SK-N-MC (cell line): Measurements from ENCODE around the gene CAPN12.

Experiments
- EZH2 ChIP-seq: fragments of 200-600 bp; sonication (generic); IDR thresholded peaks from one replicate; pipeline ENCODE4 v1.6.1; 2017; ENCODE audit warnings: antibody characterized with exemption
- FOXP2 ChIP-seq: optimal IDR thresholded peaks from 2 replicates; pipeline ENCODE3; 2011; ENCODE audit warnings: mild to moderate bottlenecking, moderate library complexity; ENCODE audit not compliant: insufficient read depth; ENCODE audit errors: extremely low read length, control extremely low read depth
- POLR2AphosphoS5 ChIP-seq: IDR thresholded peaks from 2 replicates; pipeline ENCODE4 v1.6.1; 2012; ENCODE audit warnings: mild to moderate bottlenecking, low read depth, low read length, borderline replicate concordance

DNA sequence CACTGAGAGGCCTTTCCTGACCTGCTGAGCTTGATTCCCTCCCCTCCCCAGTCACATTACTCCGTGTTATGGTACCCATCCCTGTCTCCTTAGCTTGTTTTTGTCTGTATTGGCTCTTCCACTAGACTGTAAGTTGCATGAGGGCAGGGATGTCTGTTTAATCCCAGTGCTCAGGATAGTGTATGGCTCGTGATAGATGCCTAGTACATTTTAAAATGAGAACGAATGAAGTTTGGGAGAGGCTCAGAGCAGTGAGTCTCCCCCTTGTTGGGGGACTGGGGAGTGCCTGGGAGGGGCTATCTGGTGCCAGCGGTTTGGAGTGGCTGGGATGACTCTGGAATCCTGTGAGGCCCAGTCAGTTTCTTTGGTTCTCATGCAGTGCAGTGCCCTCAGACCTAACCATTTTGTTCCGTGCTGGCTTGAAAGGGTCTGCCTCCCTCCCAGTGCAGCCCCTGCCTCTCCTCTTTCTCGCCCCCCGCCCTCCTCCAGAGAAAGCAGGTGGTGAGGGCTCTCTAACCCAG lies 61.3 kb downstream of the CAPN12 start:
- TF ChIP-seq POLR2AphosphoS5: no peak
- TF ChIP-seq EZH2: no peak
- no peak for TF ChIP-seq FOXP2
